ENCODE results near the gene PTPN13.

Gene PTPN13

DNA sequence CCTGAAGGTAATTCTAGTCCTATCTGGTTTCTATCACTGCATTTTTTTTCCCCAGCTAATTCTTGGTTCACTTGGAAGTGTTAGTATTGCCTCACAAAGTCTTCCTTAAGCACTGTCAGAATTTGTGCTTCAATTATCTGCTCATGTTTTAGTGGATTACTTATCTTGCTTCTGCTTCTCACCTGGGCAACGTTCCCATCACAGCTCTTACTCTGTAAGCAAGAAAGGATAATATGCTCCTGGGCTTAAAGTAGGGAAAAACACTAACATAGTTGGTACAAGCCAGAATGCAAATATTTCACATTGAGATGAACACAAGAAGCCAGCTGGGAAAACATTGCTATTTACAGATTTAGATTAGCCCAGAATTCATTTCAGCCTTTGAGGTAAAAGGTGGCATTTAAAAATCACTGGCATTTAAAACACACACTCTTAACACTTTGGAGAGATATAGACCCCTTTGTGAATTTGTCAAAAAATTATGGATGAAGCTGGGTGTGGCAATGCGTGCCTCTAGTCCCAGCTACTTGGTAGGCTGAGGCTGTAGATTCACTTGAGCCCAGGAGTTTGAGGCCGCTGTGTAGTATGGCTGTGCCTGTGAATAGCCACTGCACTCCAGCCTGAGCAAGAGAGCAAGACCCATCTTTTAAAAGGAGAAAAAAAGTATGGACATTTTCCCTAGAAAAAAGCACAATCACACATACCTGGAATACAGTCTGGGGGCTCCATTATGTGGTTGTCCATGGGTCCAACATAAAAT, 6.6 kb upstream of the PTPN13 start:
- DNase-seq = no peak

DNA sequence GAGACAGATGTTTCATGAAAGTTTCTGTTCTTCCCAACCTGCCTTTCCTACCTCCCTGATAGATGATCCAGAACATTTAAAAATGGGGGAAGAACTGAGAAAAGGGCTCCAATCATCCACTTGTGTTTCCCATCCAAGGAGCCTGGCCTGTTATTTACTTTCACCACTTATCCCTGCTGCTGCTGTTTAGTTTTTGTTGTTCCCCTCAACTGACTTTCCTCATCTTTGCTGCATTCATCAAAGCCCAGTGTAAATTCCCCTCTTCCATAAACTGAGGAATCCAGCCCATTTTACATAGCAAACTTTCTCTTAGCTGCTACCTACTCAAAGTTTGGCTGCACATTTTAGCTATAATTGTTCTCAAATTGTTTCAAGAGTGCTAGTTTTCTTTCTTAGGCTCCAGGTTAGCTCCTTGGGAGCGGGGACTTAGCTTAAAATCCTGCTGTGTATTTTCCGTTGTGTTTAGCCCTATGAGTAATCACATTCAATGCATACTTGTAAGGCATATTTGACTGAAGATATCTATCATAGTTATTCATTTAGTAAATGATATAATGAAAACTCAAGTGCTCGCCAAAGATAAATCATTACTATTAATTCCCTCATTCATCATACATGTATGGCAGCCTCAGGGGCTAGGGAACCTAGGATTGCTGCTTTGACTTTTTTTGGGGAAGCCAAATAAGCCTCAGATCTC, 1.4 kb upstream of the PTPN13 start:
- DNase-seq = no peak

DNA sequence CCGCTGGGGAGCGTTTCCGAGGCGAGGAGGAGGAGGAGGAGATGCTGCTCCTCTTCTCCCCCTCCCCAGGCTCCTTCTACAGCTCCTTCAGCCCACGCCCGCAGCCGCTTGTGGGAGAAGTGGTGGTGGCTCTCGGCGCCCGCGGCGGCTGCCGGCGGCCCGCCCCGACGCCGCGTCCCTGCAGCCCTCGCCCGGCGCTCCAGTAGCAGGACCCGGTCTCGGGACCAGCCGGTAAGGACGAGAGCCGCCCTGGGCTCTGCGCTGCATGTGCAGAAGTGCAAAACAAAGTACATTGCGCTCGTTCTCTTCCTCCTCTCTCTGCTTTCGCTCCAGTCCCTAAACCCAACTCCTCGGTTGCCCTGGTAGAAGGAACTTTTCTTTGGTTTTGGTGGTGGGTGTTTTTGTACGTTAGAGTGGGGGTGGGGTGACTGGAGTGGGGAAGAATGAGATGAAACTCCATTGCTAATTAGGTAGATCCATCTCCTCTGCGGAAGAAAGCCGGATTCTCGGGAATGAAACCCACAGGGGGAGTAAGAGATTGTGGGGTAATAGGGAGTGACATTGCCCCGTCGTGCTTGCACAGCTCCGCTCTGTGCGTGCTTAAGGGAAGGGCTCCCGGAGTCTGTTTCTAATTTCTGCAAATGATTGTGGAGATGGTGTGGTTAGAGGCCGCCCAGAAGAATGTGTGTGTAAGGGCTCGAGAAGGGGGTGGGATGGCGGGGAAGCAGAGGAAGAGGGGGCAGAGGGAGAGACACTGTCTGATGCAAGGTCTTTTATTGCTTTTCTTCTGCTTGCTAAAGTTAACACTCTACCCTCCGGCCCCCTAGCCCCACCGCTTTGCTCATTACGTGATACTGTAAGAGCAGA, 677 bp downstream of the PTPN13 start:
- DNase-seq = no peak

DNA sequence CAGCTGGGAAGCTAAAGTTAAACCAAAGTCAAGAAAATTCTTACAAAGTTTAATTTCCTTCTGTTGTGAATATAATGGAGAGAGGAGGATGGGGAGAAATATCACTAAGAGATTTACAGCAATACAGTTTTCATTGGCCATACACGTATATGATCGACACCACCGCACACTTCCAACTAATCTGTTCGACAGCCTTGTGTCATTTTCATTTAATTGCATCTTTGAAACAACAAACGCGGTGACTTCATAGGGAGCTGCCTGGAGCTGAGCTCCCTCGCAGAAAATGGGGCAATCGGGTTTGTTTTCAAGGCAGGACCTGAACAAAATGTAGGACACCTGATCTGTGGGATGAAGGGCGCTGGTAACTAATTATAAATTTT, 1.3 kb downstream of the PTPN13 start:
- no peak for DNase-seq

DNA sequence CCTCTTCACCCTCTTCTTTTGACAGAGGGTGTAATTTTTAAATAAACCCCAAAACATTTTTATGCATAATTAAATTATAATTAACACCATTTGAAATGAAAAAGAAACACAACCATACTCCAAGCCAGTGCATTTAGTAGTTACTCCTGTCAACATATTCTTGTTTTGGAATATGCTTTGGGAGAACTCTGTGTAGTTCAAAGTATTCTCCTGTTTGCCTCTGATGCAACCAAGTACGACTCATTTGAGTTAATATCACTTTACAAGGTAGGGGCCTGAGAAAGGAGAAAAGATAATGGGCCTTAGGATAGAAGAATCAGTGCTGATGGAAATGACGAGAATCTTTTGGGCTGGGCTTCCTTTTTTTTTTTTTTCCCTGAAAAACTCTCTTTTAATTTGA, 2.7 kb downstream of the PTPN13 start:
- DNase-seq = no peak

DNA sequence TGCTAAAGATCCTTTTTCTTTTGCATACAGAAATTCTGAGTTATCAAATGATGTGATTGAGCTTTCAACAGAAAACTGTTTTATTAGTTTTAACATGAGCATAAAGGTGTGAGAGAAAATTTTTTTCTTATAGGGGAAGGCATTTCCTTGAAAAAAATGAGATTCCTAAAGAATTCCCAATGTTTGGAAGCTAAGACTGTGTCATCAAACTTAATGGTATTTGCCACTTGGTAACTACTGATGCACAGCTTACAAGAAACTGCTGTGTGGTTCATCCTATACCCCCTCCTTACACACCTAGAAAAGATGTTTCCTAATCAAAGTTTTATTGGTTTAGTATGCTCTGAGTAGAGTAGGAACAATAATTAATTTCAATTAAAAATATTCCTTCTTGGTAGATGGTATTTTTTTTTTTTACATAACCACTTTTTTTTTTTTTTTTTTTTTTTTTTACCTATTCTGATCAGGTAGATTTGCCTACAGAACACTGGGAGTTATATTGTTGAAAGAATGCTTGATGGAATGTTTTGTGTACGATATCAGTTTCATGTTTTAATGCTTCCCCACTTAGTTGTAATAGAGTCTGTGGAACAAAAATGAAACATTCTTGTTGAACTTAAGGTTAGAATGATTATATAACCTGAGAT, 6.0 kb downstream of the PTPN13 start:
- DNase-seq = no peak

DNA sequence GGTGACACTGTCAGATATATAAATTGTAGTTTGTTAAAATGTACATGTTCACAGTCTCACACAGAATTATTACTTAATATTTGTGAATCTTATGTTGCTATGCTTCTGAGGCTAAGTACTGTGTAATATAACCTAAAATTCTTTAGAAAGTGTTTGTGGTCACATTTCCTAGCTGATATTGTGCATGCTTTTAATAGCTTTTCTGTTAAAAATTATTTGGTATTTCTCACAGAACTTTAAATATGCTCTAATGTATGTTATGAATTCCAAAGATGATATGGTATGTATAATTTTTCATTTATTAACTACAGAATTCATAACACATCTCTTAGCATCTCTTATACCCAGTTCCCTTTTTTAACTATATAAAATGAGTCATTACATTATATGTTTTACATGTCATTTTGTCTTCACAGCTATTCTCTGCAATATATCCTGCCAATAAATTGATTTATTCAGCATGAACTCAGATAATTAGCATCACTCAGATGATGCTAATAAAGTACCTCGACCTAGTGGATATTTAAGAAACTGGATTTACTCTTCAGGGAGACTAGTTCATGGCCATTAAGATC, 9.3 kb downstream of the PTPN13 start:
- DNase-seq = no peak

DNA sequence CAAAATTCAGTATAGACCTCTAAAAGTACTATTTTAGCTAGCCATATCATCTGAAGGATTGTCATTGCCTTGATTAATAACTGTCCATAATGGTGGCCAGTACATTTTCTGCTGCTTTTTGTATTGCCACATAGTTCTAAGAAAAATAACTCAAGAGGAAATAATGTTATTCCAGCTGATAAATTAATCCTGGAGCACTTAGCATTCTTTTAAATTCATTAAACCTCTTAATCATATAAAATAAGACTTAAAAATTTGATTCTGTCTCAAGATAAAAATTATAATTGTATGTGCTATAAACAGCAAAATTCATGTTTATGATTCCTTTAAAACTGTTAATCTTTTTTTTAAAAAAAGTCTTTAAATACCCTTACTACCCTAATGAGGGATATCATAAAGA, 12.7 kb downstream of the PTPN13 start:
- no peak for DNase-seq

DNA sequence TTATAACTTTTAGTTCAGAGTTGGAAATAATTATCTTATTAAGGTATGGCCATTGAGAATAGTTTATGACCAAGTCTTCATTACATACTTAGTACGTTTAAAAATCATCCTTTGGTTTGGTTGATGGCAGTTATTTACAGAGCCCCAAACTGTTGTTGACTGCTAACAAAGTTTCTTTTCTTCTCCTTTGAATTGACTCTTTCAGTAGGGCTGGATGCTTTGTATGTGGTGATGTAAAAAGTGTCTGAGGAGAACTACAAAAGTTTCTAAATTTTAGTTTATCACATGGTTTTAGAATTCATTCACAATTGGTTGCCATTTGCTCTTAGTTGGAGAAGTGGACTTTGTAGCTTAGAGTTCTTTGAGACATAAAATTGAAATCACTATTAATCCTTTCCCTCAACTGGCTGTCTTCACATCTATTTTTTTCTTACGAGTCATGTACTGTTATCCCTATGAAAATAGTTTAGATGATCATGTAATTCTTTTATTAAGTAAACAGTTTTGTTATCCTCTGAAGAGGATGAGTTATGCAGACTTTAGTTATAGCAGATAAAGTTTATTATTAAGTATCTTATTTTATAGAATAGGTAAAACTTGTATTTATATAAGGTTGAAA, 14.8 kb downstream of the PTPN13 start:
- no peak for DNase-seq

DNA sequence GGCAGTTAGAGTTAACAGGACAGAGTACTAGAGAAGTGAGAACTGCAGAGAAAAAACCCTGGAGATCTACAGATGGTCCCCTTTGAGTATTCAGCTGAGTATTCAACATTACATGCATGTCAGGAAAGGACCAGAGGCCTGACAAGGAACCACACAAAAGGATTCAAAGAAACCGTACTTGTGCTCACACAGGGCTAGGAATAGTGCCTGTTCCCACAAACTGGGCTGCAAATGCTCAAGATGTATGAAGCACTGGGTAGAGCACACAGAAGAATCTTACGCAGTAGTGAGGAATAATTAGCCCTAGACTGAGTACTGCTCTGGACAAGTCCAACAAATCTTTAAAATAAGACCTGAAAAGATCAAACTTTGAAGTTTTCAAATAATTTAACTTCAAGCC, 17.6 kb downstream of the PTPN13 start:
- DNase-seq = no peak

DNA sequence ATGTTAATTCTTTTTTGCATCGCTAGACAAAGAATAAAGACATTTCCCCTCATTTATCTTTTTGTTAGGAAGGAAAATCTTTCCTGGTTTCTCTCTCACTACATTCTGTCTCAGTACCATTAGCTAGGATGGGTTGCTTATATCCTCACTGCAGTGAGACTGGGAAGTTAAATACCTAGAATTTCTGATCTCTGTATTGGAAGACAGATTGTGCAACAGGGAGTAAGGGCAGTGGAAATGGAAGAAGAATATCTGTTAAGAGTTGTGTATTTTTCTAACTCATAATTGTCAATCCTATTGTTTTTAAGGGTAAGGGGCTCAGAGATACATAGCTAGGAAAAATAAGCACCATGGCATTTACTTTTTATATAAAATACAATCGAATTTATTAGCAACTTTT, 19.6 kb downstream of the PTPN13 start:
- DNase-seq = no peak

DNA sequence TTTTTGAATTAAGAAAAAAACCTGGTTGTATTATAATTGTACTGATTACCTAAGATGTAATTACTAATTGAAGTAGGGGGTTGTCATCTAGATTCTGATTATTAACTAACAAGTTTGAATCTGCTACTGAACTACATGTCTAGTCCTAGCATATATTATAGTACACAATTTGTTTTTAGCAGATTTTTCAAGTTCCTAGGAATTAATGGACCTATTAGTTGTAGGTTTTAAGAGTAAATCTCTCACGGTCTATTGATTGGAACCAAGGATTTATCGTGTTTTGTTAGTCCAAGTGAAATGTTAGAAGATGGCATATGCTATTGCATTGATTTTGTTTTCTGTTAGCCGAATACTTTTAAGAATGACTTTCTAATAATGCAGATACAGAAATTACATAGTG, 20.8 kb downstream of the PTPN13 start:
- no peak for DNase-seq

DNA sequence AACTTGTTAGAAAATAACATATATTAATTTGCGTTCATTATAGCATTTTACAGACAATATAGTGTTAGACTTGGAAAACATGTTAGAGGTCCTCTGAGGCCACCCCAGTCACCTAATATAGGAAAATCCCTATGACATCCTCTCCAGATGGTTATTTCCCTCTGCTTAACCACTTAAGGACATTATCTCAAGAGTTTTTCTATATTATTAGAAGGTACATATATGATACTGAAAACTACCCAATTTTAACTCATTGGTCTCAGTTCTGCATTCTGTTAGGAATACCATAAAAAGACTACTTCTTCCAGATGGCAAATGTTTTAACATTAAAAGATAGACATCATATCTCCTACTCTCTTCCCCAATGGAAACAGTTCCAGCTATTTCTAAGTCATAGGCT, 21.4 kb downstream of the PTPN13 start:
- no peak for DNase-seq

DNA sequence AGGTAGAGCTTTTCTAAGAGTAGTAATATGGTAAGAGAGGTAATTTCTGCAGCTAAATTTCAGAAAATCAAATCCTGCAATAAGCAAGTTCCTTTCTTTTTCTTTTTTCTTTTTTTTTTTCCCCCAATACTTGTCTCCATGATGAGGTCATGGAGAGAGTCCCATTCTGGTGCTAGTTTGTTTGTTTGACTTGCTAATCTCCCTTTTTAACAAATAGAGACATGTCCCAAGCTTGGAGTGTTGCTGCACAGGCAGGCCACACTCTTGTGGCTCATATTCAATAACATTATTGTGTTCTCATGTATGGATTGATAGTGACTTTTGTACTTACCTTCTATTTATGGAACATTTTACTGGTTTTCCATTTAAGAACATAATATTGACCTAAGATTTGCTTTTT, 25.5 kb downstream of the PTPN13 start:
- no peak for DNase-seq

DNA sequence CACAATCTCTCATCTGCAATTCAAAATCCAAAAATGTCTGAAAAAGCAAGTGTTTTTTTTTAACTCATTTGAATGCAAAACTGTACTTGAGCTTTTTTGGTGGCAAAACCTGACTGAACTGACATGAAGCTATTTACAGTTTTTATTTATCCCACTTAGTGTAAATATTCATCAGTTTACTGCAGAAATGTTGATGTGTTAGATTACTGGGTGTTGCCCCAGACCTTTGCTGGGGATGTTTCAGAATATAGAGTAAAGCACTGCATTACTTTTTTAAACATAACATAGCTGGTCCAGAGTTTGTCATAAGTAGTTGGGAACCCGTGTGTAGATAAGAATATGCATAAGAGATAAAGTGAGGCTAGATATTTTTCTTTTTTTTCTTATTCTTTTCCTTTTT, 27.3 kb downstream of the PTPN13 start:
- DNase-seq = no peak

DNA sequence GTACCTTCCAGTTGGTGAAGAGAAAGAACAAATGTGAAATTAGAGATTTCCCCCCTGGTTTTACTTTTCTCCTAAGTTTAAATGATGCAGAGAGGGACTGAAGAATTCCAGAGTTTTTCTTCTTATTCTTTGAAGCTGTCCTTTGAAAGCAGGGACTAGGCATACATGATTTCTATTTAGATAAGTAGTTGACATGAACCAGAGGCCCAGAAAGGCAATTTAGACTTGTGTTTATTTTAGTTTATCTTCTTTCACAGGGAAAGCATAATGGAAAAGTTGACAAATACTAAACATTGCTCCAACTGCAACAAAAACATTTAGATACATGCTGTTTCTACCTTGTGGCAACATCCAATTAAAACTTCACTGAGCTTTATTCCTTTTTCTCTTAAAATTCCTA, 32.0 kb downstream of the PTPN13 start:
- no peak for DNase-seq

DNA sequence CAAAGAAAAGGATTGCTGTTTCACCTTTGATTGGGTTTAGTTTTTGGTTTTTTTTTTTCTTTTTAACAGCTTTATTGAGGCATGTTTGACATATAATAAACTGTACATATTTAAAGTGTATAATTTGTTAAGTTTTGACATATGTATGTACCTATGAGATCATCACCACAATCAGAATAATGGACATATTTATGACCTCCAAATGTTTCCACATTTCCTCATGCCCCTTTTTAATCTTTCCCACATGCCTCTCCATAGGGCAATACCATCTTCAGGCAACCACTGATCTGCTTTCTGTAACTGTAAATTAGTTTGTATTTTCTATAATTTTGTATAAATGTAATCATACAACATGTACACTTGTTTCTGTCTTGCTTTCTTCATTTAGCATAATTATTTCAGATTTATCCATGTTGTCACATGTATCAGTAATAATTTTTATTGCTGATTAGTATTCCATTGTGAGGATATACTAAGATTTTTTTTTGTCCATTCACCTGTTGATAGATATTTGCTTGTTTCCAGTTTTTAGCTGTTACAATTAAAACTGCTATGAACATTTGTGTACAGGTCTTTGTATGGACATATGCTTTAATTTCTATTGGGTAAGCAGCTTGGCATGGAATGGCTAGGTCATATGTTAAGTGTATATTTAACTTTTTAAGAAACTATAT, 33.5 kb downstream of the PTPN13 start:
- DNase-seq = no peak

DNA sequence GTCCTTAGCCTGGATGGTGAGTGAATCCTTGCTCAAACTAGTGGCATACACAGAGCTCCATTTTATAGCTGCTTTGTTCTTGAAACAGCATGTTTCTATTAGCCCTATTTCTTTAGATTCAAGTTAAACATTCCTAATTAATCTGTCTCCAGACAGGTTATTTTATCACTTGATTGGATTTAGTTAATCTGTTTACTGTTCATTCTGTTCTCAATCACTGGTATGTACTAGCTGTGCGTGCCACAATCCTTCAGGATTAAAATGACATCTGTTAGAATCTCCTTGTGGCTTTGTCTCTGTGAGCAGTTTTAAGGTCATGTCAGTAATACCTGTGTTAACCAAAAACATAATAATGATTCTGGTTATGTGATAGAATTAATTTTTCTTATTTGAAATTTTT, 36.5 kb downstream of the PTPN13 start:
- no peak for DNase-seq

DNA sequence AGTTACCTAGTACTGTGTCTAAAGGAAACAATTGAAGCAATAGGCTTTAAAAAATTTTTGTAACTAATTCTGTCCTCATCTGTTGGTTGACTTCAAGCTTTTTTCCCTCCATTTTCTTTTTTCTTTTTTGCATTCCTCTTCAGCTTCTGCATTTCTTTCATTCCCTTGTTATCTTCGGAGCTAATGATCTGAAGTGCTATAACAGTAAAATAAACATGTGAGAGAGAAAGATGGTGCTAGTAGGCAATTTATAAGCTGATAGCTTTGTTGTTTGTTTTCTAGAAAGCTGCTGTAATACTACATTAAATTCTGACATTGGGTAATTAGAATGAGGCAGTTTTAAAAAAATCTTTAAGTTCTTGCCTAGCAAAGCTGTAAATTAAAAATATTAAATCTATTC, 37.1 kb downstream of the PTPN13 start:
- DNase-seq = no peak

DNA sequence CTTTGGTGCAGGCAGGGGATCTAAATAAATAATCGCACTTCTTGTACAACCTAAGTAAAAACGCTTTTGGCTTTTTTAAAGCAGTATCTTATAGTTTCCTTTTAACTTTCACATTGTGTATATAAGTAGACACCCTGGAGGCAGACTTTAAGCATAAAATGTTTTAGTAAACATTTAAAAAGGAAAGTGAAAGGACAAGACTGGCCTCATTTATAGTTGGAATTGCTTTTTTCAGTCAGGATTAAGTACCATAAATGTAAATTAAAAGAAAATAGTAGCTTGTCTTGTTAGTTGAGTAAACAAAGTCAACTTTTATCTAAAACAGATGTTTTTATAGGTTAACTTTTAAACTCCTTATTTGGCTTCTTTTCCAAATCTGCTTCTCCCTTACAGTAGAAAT, 39.7 kb downstream of the PTPN13 start:
- DNase-seq = no peak

DNA sequence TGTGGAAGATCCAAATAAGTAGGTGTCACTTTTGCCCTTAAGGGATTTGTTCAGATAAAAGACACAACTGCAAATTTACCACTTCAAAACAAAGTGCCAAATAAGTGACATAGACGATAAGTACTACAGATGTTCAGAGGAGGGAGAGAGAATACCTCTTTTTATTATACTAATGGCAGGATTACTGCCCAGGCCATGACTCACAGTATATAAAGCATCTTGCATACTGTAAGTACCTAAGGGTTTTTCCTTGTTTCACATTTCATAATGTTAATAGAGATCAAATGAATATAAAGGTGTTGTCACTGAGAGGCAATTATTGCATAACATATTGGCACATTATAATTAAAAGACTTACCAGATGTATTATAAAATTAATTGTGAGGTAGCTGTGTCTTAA, 46.4 kb downstream of the PTPN13 start:
- DNase-seq = no peak

DNA sequence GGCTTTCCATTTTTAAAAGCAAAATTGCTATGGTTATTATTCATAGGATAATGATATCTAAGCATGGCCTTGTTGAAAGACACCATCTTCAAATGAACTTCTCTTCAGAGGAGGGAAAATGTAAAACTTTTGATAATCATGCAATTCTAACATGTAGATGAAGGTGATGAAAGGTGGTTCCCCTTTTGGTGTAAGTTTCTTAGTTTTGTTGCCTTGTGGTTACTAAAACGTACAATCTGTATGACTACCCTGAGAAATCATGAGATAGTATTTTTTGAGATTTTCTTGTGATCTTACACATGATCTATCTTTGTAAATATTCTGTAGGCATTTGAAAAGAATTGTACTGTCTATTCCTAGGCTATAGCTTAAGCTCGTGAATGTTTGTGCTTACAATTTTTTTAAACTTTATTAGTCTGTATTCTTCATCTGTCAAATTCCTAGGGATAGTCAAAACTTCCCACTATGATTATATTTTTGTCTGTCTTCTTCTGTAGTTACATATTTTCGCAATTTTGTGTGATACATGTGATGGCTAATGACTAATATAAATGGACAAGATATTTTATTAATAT, 47.5 kb downstream of the PTPN13 start:
- DNase-seq = no peak
